ENCODE results near the gene SLC2A10.

GRCh38 chr20:46752728-46753127 is 43.3 kb downstream of the SLC2A10 start:
- TF ChIP-seq EZH2 (IDR thresholded peaks at IDR 0.05; ENCODE audit: borderline replicate concordance, low read depth, low read length, severe bottlenecking): no peak
- no peak for TF ChIP-seq POLR2AphosphoS5 (IDR thresholded peaks at IDR 0.05; ENCODE audit: insufficient read depth, low read depth, low read length)

All from endothelial cell of umbilical vein (primary cell).